ENCODE measurements around the gene GNG5.
A peak's percentile ranks its signal among the peaks of the same experiment; 100 is the strongest.
"Not testable (repeated sequence)": the region's sequence is repeated elsewhere in the genome, so short reads cannot be mapped to it uniquely, and the experiment has no call there.

GNG5 gene

GRCh38 chr1:84506002-84506728, at the start of gene GNG5, which contains the start of gene SPATA1:
Gene GNG5 (minus strand): TSS chr1:84506581. CDS start chr1:84506091, 490 bp downstream.
Gene SPATA1 (plus strand): TSS chr1:84506386. CDS start chr1:84516360, 9,974 bp downstream.
- peak; percentile 98 for DNase-seq

- DNase-seq: no peak
Observed at GRCh38 chr1:84550826-84551225, 44.4 kb upstream of the GNG5 start.

GRCh38 chr1:84541679-84542078, 35.3 kb upstream of the GNG5 start:
- peak in 1 of 2 donors; percentile 9 for DNase-seq

GRCh38 chr1:84540759-84541158, 34.4 kb upstream of the GNG5 start:
- no peak for DNase-seq

GRCh38 chr1:84539972-84540371, 33.6 kb upstream of the GNG5 start:
- DNase-seq: no peak

GRCh38 chr1:84538599-84538998, 32.2 kb upstream of the GNG5 start:
- DNase-seq: no peak

- no peak for DNase-seq
Observed at GRCh38 chr1:84525779-84526178, 19.4 kb upstream of the GNG5 start.

GRCh38 chr1:84524590-84524989, 18.2 kb upstream of the GNG5 start:
- no peak for DNase-seq

- no peak for DNase-seq
Observed at GRCh38 chr1:84510668-84511067, 4.3 kb upstream of the GNG5 start.

- DNase-seq: no peak
Observed at GRCh38 chr1:84510165-84510564, 3.8 kb upstream of the GNG5 start.

- no peak for DNase-seq
Observed at GRCh38 chr1:84509029-84509428, 2.6 kb upstream of the GNG5 start.

GRCh38 chr1:84508510-84508909, 2.1 kb upstream of the GNG5 start:
- no peak for DNase-seq

GRCh38 chr1:84507887-84508286, 1.5 kb upstream of the GNG5 start:
- not testable (repeated sequence) for DNase-seq

GRCh38 chr1:84506729-84507453, 510 bp upstream of the GNG5 start:
- no peak for DNase-seq

GRCh38 chr1:84505493-84506001, 834 bp downstream of the GNG5 start:
- DNase-seq: no peak

GRCh38 chr1:84504580-84505492, 1.5 kb downstream of the GNG5 start:
- peak in 1 of 2 donors; percentile 20 for DNase-seq

- no peak for DNase-seq
Observed at GRCh38 chr1:84502927-84503326, 3.5 kb downstream of the GNG5 start.

- DNase-seq: no peak
Observed at GRCh38 chr1:84497631-84498275, 8.6 kb downstream of the GNG5 start.

- DNase-seq: no peak
Observed at GRCh38 chr1:84496498-84496897, 9.9 kb downstream of the GNG5 start.

- DNase-seq: no peak
Observed at GRCh38 chr1:84493747-84494146, 12.6 kb downstream of the GNG5 start.

GRCh38 chr1:84492726-84493125, 13.7 kb downstream of the GNG5 start:
- DNase-seq: no peak

- no peak for DNase-seq
Observed at GRCh38 chr1:84489766-84490165, 16.6 kb downstream of the GNG5 start.

Data from CD4-positive, alpha-beta T cell treated with Interferon alpha-2 for 1 hour (primary cell).